Vagina (tissue), 2 donors: ENCODE measurements around the gene NXNL2. TPM values are rescaled to one million over a fixed set of nuclear protein-coding genes. Genes with fewer than 3 reads are reported as not detected.

ENCODE experiments used
- DNase-seq, 2 donors: peaks; one replicate each; pipeline ENCODE4 v3.0.0-alpha.2; 2017; ENCODE audit errors: extremely low spot score in 2 of 2
- H3K27ac ChIP-seq: fragments of 200-600 bp; sonication (generic); one replicate; pipeline ENCODE4 v1.5.1; 2019
- H3K27me3 ChIP-seq: fragments of 200-600 bp; sonication (generic); one replicate; pipeline ENCODE4 v1.5.1; 2019
- H3K36me3 ChIP-seq, 2 donors: fragments of 200-600 bp; sonication (generic); one replicate each; pipeline ENCODE4 v1.5.1; 2017 to 2019
- H3K4me1 ChIP-seq: fragments of 200-600 bp; sonication (generic); one replicate; pipeline ENCODE4 v1.5.1; 2019
- H3K4me3 ChIP-seq, 2 donors: fragments of 200-600 bp; sonication (generic); 1 replicate in 1 of 2; 2 replicates in 1 of 2; pipeline ENCODE4 v1.5.1; 2016 to 2019
- H3K9me3 ChIP-seq: fragments of 200-600 bp; sonication (generic); one replicate; pipeline ENCODE4 v1.5.1; 2019
- CTCF ChIP-seq, 3 experiments: fragments of 450-650 bp in 2 of 3; fragments of 200-600 bp in 1 of 3; sonication (generic) in 1 of 3; IDR thresholded peaks; one replicate each; pipeline ENCODE4 v1.5.1; 2017 to 2019; ENCODE audit warnings: antibody characterized with exemption in 3 of 3, mild to moderate bottlenecking in 2 of 3, moderate library complexity in 2 of 3
- POLR2A ChIP-seq, 2 donors: fragments of 450-650 bp; IDR thresholded peaks; one replicate each; pipeline ENCODE4 v1.6.1; 2017; ENCODE audit warnings: antibody characterized with exemption in 2 of 2, mild to moderate bottlenecking in 2 of 2, moderate library complexity in 2 of 2
- POLR2AphosphoS5 ChIP-seq, 2 donors: sonication (generic); formaldehyde crosslinking; IDR thresholded peaks; one replicate each; pipeline ENCODE4 v1.9.0; 2017; ENCODE audit warnings: antibody characterized with exemption in 2 of 2, mild to moderate bottlenecking in 2 of 2, low read depth in 1 of 2; ENCODE audit not compliant: insufficient read depth in 1 of 2
- intact Hi-C: fragments of 100-400 bp; cut with DNase I; formaldehyde crosslinking; loops from one replicate; pipeline ENCODE4 v1.15.1; 2023
- total RNA-seq: library from RNA; depleted of rRNA; stranded (reverse); fragments of >200 nt; gene quantifications from one replicate; pipeline ENCODE4 v1.2.3, GENCODE V29; 2016

The NXNL2 gene
- total RNA-seq, 1 donor from 2014 or later = 2.5 TPM

DNA sequence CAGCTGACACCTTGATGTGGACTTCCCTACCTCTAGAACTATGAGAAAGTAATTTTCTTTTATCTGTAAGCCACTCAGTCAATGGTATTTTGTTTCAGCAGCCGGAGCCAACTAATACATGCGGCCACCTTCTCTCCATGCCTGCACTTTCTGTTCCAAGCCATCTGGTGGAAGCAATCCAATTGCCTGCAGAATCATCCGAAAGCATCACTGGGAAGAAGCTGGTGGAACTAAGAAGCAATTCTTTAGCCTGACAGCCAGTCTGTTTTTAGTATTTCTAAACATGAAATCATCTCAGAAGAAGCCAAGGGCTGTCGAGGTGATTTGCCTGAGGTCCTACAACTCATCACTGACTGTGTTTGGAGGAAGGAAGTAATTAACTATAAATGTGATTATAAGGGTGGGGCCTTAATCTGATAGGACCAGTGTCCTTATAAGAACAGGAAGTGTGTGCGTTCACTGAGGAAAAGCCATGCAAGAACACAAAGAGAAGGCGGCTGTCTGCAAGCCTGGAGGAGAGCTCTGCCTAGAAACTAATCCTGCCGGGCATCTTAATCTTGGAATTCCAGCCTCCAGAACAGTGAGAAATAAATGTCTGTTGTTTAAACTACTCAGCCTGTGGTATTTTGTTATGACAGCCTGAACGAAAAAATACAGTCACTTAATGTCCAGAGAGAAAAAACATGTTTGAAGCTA lies 49.1 kb downstream of the NXNL2 start:
- intact Hi-C loops = loop anchor here (10.0 kb wide), 1 partner anchor 489 kb away; no protein-coding TSS in a partner anchor

DNA sequence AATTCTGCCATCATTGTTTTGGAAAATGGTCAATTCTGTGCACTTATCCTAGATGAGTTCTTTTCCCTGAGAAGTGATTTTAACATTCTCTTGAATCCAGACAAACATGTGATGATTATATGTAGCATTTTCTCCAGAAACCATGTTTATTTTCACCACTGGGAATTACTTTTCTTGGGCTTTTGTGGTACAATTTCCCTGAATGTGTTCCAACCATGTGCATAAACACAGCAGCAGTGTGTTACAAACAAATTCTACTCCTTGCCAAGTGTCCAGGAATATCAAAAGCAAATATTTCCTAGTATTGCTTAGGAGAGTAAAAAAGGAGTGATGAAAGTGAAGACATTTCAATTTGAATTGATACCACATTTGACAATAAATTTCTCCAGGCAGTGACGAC lies 50.4 kb downstream of the NXNL2 start:
- no peak overlapping the region for H3K4me3 ChIP-seq
- no peaks in the 10 kb centered on the region for H3K4me1 ChIP-seq
- no peaks in the 10 kb centered on the region for H3K27me3 ChIP-seq
- no peaks in the 10 kb centered on the region for H3K36me3 ChIP-seq
- intact Hi-C loops = loop anchor here (10.0 kb wide), 1 partner anchor 491 kb away; no protein-coding TSS in a partner anchor
- no peak overlapping the region for H3K27ac ChIP-seq
- H3K9me3 ChIP-seq = no peaks in the 10 kb centered on the region
- no peak for DNase-seq
- TF ChIP-seq POLR2A (IDR thresholded peaks at IDR 0.05) (no peak), POLR2AphosphoS5 (IDR thresholded peaks at IDR 0.05; ENCODE audit: insufficient read depth in 1 of 2, low read depth in 1 of 2) (no peak), CTCF (IDR thresholded peaks at IDR 0.05) (no peak)

More for the DNA sequence above, 49.1 kb downstream of the NXNL2 start:
- no peaks in the 10 kb centered on the region for H3K9me3 ChIP-seq
- no peaks in the 10 kb centered on the region for H3K27me3 ChIP-seq
- H3K36me3 ChIP-seq = no peaks in the 10 kb centered on the region
- H3K4me3 ChIP-seq = no peak overlapping the region
- H3K27ac ChIP-seq = no peak overlapping the region
- TF ChIP-seq POLR2A (IDR thresholded peaks at IDR 0.05) = no peak
- TF ChIP-seq CTCF (IDR thresholded peaks at IDR 0.05) = no peak
- no peak for TF ChIP-seq POLR2AphosphoS5 (IDR thresholded peaks at IDR 0.05; ENCODE audit: insufficient read depth in 1 of 2, low read depth in 1 of 2)
- no peaks in the 10 kb centered on the region for H3K4me1 ChIP-seq
- no peak for DNase-seq

GRCh38 chr9:88586452-88586851 lies 51.5 kb downstream of the NXNL2 start:
- intact Hi-C loops = loop anchor here (10.0 kb wide), 1 partner anchor 492 kb away; no protein-coding TSS in a partner anchor
- H3K4me1 ChIP-seq = no peaks in the 10 kb centered on the region

DNA sequence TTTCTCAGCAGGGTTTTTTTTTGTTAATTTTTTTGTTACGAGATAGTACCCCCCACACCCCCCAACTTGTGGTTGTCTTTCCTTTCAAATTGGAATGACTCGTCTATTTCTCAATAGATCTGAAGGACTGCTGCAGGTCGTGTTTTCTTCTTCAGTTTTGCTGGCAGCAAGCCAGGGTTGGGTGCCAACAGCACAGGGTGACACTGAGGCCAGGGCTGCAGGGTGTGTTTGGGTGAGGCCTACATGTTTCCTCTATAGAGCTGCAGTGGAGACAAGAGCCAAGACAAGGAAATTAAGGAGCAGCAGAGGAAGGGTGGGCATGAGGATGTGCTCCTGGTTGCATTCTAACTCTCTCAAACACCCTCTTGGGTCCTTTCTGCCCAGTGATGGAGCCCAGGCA lies 52.2 kb downstream of the NXNL2 start:
- no peak overlapping the region for H3K27ac ChIP-seq
- no peak overlapping the region for H3K4me3 ChIP-seq
- no peak for DNase-seq
- H3K36me3 ChIP-seq = no peaks in the 10 kb centered on the region
- H3K4me1 ChIP-seq = no peaks in the 10 kb centered on the region
- no peaks in the 10 kb centered on the region for H3K9me3 ChIP-seq
- no peak for TF ChIP-seq CTCF (IDR thresholded peaks at IDR 0.05)
- TF ChIP-seq POLR2AphosphoS5 (IDR thresholded peaks at IDR 0.05; ENCODE audit: insufficient read depth in 1 of 2, low read depth in 1 of 2) = no peak
- no peak for TF ChIP-seq POLR2A (IDR thresholded peaks at IDR 0.05)
- intact Hi-C loops = loop anchor here (10.0 kb wide), 1 partner anchor 492 kb away; no protein-coding TSS in a partner anchor
- no peaks in the 10 kb centered on the region for H3K27me3 ChIP-seq

More at GRCh38 chr9:88586452-88586851, 51.5 kb downstream of the NXNL2 start:
- TF ChIP-seq POLR2AphosphoS5 (IDR thresholded peaks at IDR 0.05; ENCODE audit: insufficient read depth in 1 of 2, low read depth in 1 of 2) (no peak), CTCF (IDR thresholded peaks at IDR 0.05) (no peak), POLR2A (IDR thresholded peaks at IDR 0.05) (no peak)
- Histone ChIP-seq H3K27me3 (no peaks in the 10 kb centered on the region), H3K4me3 (no peak overlapping the region), H3K27ac (no peak overlapping the region), H3K36me3 (no peaks in the 10 kb centered on the region), H3K9me3 (no peaks in the 10 kb centered on the region)
- no peak for DNase-seq
